B cell (primary cell): Measurements from ENCODE around the gene TRIO.

Source experiments
- CTCF ChIP-seq: fragments of 200-600 bp; IDR thresholded peaks from one replicate; pipeline ENCODE4 v1.8.0; 2022; ENCODE audit warnings: antibody characterized with exemption, mild to moderate bottlenecking
- EZH2 ChIP-seq: IDR thresholded peaks from 2 replicates; pipeline ENCODE4 v1.6.1; 2012; ENCODE audit warnings: borderline replicate concordance, low read depth, mild to moderate bottlenecking, moderate library complexity, low read length; ENCODE audit not compliant: insufficient read depth, poor library complexity, severe bottlenecking

- no peak for TF ChIP-seq CTCF
- TF ChIP-seq EZH2: no peak
Observed at GRCh38 chr5:14263699-14264098, 120.6 kb downstream of the TRIO start.
